ENCODE measurements around the gene CD7. TPM values are rescaled to one million over a fixed set of nuclear protein-coding genes. Genes with fewer than 3 reads are reported as not detected.

The CD7 gene
- total and polyA plus RNA-seq, 9 of the 15 experiments (the other 6 are each of a cell fraction or from before 2014, with no cell fraction given), result 0.21 to 0.35 TPM; not detected in 7

- TF ChIP-seq CTCFL (IDR thresholded peaks at IDR 0.05; ENCODE audit: borderline replicate concordance, insufficient read depth, low read depth, low read length, poor library complexity, severe bottlenecking) (peak; percentile 42), MIER1 (IDR thresholded peaks at IDR 0.05; ENCODE audit: low read depth) (no peak), ZNF778 (CRISPR knock-in tag; IDR thresholded peaks at IDR 0.05) (no peak), MAFF (IDR thresholded peaks at IDR 0.05; ENCODE audit: low read length) (peak; percentile 91), ZBTB43 (CRISPR knock-in tag; IDR thresholded peaks at IDR 0.05) (no peak), SIX5 (IDR thresholded peaks at IDR 0.05; ENCODE audit: borderline replicate concordance in 1 of 2, insufficient read depth in 1 of 2, low read depth in 1 of 2, low read length in 2 of 2) (no peak), ZNF592 (IDR thresholded peaks at IDR 0.05) (peak; percentile 92), ZBTB8A (IDR thresholded peaks at IDR 0.05; ENCODE audit: partially characterized antibody) (no peak), ZNF263 (CRISPR knock-in tag; IDR thresholded peaks at IDR 0.05; ENCODE audit: borderline replicate concordance) (no peak), ELF1 (tag; IDR thresholded peaks at IDR 0.05) (peak; percentile 75), RBFOX2 (IDR thresholded peaks at IDR 0.05; ENCODE audit: low read depth, low read length) (peak; percentile 38; the same call in 1 of the 2 replicates), ASH1L (IDR thresholded peaks at IDR 0.05; ENCODE audit: borderline replicate concordance, low read depth, partially characterized antibody) (peak; percentile 41)
- TF ChIP-seq, protein P1, sequence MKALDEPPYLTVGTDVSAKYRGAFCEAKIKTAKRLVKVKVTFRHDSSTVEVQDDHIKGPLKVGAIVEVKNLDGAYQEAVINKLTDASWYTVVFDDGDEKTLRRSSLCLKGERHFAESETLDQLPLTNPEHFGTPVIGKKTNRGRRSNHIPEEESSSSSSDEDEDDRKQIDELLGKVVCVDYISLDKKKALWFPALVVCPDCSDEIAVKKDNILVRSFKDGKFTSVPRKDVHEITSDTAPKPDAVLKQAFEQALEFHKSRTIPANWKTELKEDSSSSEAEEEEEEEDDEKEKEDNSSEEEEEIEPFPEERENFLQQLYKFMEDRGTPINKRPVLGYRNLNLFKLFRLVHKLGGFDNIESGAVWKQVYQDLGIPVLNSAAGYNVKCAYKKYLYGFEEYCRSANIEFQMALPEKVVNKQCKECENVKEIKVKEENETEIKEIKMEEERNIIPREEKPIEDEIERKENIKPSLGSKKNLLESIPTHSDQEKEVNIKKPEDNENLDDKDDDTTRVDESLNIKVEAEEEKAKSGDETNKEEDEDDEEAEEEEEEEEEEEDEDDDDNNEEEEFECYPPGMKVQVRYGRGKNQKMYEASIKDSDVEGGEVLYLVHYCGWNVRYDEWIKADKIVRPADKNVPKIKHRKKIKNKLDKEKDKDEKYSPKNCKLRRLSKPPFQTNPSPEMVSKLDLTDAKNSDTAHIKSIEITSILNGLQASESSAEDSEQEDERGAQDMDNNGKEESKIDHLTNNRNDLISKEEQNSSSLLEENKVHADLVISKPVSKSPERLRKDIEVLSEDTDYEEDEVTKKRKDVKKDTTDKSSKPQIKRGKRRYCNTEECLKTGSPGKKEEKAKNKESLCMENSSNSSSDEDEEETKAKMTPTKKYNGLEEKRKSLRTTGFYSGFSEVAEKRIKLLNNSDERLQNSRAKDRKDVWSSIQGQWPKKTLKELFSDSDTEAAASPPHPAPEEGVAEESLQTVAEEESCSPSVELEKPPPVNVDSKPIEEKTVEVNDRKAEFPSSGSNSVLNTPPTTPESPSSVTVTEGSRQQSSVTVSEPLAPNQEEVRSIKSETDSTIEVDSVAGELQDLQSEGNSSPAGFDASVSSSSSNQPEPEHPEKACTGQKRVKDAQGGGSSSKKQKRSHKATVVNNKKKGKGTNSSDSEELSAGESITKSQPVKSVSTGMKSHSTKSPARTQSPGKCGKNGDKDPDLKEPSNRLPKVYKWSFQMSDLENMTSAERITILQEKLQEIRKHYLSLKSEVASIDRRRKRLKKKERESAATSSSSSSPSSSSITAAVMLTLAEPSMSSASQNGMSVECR (CRISPR knock-in tag; IDR thresholded peaks at IDR 0.05), result peak; percentile 68; the same call in 1 of the 2 replicates
Observed at GRCh38 chr17:82358465-82359350, 41.3 kb upstream of the CD7 start, which contains the start of gene TEX19 (continued).

All from K562 (cell line).